GM21717 (cell line): ENCODE measurements around the gene P4HTM.

Source experiments
- ATAC-seq: cut with Tn5 transposase; IDR thresholded peaks from one replicate; pipeline ENCODE4 v1.9.1; 2021; ENCODE audit warnings: mild to moderate bottlenecking, moderate library complexity; ENCODE audit not compliant: unreplicated experiment

Gene P4HTM

GRCh38 chr3:48983096-48983495 lies 6.9 kb upstream of the P4HTM start:
- ATAC-seq = no peak

GRCh38 chr3:48984663-48985062 lies 5.4 kb upstream of the P4HTM start:
- no peak for ATAC-seq

GRCh38 chr3:48985831-48986376 lies 4.1 kb upstream of the P4HTM start:
- ATAC-seq = no peak

GRCh38 chr3:48989126-48989795 lies 780 bp upstream of the P4HTM start:
- no peak for ATAC-seq

GRCh38 chr3:48990636-48991469 lies 812 bp downstream of the P4HTM start:
- ATAC-seq = peak; percentile 33

GRCh38 chr3:48991851-48992545 lies 2.0 kb downstream of the P4HTM start:
- ATAC-seq = no peak

GRCh38 chr3:48993834-48994233 lies 3.8 kb downstream of the P4HTM start:
- no peak for ATAC-seq

GRCh38 chr3:48996640-48997039 lies 6.6 kb downstream of the P4HTM start:
- no peak for ATAC-seq

GRCh38 chr3:48997102-48997635 lies 7.1 kb downstream of the P4HTM start:
- no peak for ATAC-seq

GRCh38 chr3:48997714-48998637 lies 7.9 kb downstream of the P4HTM start:
- ATAC-seq = no peak

- no peak for ATAC-seq
These were observed 9.2 kb downstream of the P4HTM start for GRCh38 chr3:48999085-48999858.

GRCh38 chr3:49001155-49001554 lies 11.1 kb downstream of the P4HTM start:
- ATAC-seq = no peak

GRCh38 chr3:49004352-49005302 lies 14.6 kb downstream of the P4HTM start:
- ATAC-seq = no peak

- no peak for ATAC-seq
These were observed 15.3 kb downstream of the P4HTM start for GRCh38 chr3:49005303-49005680.

GRCh38 chr3:49005998-49006397 lies 16.0 kb downstream of the P4HTM start:
- no peak for ATAC-seq

- no peak for ATAC-seq
These were observed 16.5 kb downstream of the P4HTM start for GRCh38 chr3:49006408-49007067.

GRCh38 chr3:49007068-49007770 lies 17.2 kb downstream of the P4HTM start, which contains the start of gene WDR6:
TSS of gene WDR6 (plus strand) at chr3:49007391. CDS start at chr3:49007432, 41 bp downstream.
- peak; percentile 74 for ATAC-seq
